ENCODE data around the gene RMDN2.

GRCh38 chr2:37876227-37876626, 48.9 kb upstream of the RMDN2 start:
- TF ChIP-seq EED (IDR thresholded peaks at IDR 0.05; ENCODE audit: low read depth) (no peak), CTCF (IDR thresholded peaks at IDR 0.05 in 2 of 3, conservative IDR thresholded peaks at IDR 0.05 in 1 of 3; ENCODE audit: control insufficient read depth in 2 of 3, extremely low read depth in 1 of 3, insufficient read depth in 1 of 3, low read depth in 3 of 3, low read length in 3 of 3) (no peak)
